Spleen (tissue), 11 donors: Measurements from ENCODE around the gene EFR3B. TPM values are rescaled to one million over a fixed set of nuclear protein-coding genes. Genes with fewer than 3 reads are reported as not detected.

Experiments
- DNase-seq: peaks from one replicate; pipeline ENCODE4 v3.0.0-alpha.2; 2020
- H3K27ac ChIP-seq, 8 donors: fragments of 200-600 bp; sonication (generic) in 7 of 8; 1 replicate in 4 of 8; 2 replicates in 4 of 8; pipeline versions ENCODE4 v1.5.0 to v1.8.0; 2016 to 2021; ENCODE audit warnings: inconsistent platforms in 4 of 8, mild to moderate bottlenecking in 4 of 8, moderate library complexity in 1 of 8
- H3K27me3 ChIP-seq, 7 donors: fragments of 200-600 bp; sonication (generic) in 6 of 7; replicated peaks in 1 of 7; 1 replicate in 4 of 7; 2 replicates in 3 of 7; pipeline versions ENCODE4 v1.5.0 to v1.8.0; 2016 to 2021; ENCODE audit warnings: inconsistent platforms in 3 of 7, mild to moderate bottlenecking in 1 of 7
- H3K36me3 ChIP-seq, 6 donors: fragments of 200-600 bp; sonication (generic) in 5 of 6; 1 replicate in 4 of 6; 2 replicates in 2 of 6; pipeline versions ENCODE4 v1.5.0 to v1.8.0; 2016 to 2021; ENCODE audit warnings: inconsistent platforms in 2 of 6
- H3K4me1 ChIP-seq, 6 donors: fragments of 200-600 bp; sonication (generic) in 5 of 6; 1 replicate in 3 of 6; 2 replicates in 3 of 6; pipeline versions ENCODE4 v1.5.0 to v1.8.0; 2016 to 2021; ENCODE audit warnings: inconsistent platforms in 3 of 6
- H3K4me3 ChIP-seq, 8 donors: fragments of 200-600 bp; sonication (generic) in 7 of 8; 1 replicate in 4 of 8; 2 replicates in 4 of 8; pipeline versions ENCODE4 v1.5.0 to v1.8.0; 2016 to 2021; ENCODE audit warnings: inconsistent platforms in 4 of 8, mild to moderate bottlenecking in 4 of 8, moderate library complexity in 2 of 8
- H3K9me3 ChIP-seq, 8 donors: fragments of 200-600 bp; sonication (generic) in 7 of 8; 1 replicate in 4 of 8; 2 replicates in 4 of 8; pipeline versions ENCODE4 v1.5.0 to v1.8.0; 2016 to 2021; ENCODE audit warnings: inconsistent platforms in 4 of 8
- POLR2A ChIP-seq, 3 donors: fragments of 450-650 bp; IDR thresholded peaks; one replicate each; pipeline ENCODE4 v1.5.1; 2017; ENCODE audit warnings: antibody characterized with exemption in 3 of 3, mild to moderate bottlenecking in 1 of 3
- POLR2AphosphoS5 ChIP-seq, 3 donors: sonication (generic); formaldehyde crosslinking; IDR thresholded peaks; one replicate each; pipeline ENCODE4 v1.5.1; 2017; ENCODE audit warnings: antibody characterized with exemption in 3 of 3
- WGBS, 5 donors: extraction: QIAGEN DNeasy Blood & Tissue Kit in 3 of 5; methylation state at CpG; one replicate each; pipeline versions ENCODE4 v1.1.5 to v1.1.7; 2013 to 2018; 5-methylcytosine and 5-hydroxymethylcytosine counted together
- intact Hi-C: fragments of 100-400 bp; cut with DNase I; formaldehyde crosslinking; loops from one replicate; pipeline ENCODE4 v1.15.0; 2023; ENCODE audit warnings: low total_unique reads
- polyA plus RNA-seq, 3 donors: library from polyadenylated mRNA; stranded (reverse); fragments of 200-250 nt; gene quantifications; one replicate each; pipeline ENCODE4 v1.2.1, GENCODE V29; 2013
- total RNA-seq, 7 donors: library from RNA; depleted of rRNA in 3 of 7; stranded (reverse); fragments of >200 nt in 3 of 7; fragmentation: NEBNext Ultra II Directional in 4 of 7; extraction: Animal tissue kit (Norgen Biotek cat#: 25700) in 4 of 7; gene quantifications; one replicate each; pipeline versions ENCODE4 v1.1.0 to v1.2.1, GENCODE V29; 2016 to 2021
- TF ChIP-seq, protein P1 (sequence below), 11 experiments: fragments of 200-600 bp in 7 of 11; fragments of 450-650 bp in 4 of 11; sonication (generic) in 4 of 11; IDR thresholded peaks in 8 of 11; conservative IDR thresholded peaks in 3 of 11; 1 replicate in 7 of 11; 2 replicates in 4 of 11; pipeline versions ENCODE4 v1.4.0 to v1.8.0; 2016 to 2021; ENCODE audit warnings: antibody characterized with exemption in 11 of 11, inconsistent platforms in 4 of 11, mild to moderate bottlenecking in 1 of 11
- donor health status: healthy with polysubstance abuse.
- donor health status: DM: no; HTN: no; CAD: no; lungs with moderate emphysema.
- donor health status: DM: no; HTN: no; CAD: no.
- donor health status: Bipolar disorder and iron deficiency.
- donor health status: healthy.
- donor health status: DM: no; HTN: no; CAD: no.
- donor health status: DM: yes; HTN: yes; CAD: no.

EFR3B gene
- total and polyA plus RNA-seq, 10 donors: 0.22 to 13.2 (median 8.2) TPM

DNA sequence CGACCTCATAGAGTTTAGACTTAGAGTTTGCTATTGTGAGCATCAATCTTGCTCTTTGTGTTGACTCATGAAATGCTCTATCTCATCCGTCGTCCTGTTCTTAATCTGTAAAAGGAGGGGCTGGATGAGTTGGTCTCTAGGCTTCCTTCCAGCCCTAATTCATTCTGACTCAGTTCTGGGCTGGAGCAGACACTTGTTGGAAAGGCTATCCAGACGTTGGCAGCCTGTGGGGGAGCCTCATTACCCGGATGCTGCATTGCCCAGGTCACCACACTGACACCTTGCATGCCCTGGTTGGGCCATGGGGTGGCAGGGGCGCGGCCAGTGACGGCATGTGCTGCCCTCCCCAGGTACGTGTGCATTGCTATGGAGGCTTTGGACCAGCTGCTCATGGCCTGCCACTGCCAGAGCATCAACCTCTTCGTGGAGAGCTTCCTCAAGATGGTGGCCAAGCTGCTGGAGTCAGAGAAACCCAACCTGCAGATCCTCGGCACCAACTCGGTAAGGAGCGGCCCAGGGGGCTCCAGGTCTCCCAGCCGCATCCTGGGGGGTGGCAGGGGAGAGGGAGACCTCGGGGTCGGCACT, 61.5 kb downstream of the EFR3B start:
- Histone ChIP-seq H3K36me3 (no peaks in the 10 kb centered on the region), H3K9me3 (no peaks in the 10 kb centered on the region), H3K4me3 (no peak overlapping the region), H3K27me3 (no peaks in the 10 kb centered on the region), H3K27ac (no peak overlapping the region), H3K4me1 (peaks cover 0 to 8% (median 2%) of the 10 kb centered on the region in 6 donors)
- DNase-seq: no peak
- TF ChIP-seq POLR2AphosphoS5 (IDR thresholded peaks at IDR 0.05) (no peak), POLR2A (IDR thresholded peaks at IDR 0.05) (no peak)
- TF ChIP-seq, protein P1, sequence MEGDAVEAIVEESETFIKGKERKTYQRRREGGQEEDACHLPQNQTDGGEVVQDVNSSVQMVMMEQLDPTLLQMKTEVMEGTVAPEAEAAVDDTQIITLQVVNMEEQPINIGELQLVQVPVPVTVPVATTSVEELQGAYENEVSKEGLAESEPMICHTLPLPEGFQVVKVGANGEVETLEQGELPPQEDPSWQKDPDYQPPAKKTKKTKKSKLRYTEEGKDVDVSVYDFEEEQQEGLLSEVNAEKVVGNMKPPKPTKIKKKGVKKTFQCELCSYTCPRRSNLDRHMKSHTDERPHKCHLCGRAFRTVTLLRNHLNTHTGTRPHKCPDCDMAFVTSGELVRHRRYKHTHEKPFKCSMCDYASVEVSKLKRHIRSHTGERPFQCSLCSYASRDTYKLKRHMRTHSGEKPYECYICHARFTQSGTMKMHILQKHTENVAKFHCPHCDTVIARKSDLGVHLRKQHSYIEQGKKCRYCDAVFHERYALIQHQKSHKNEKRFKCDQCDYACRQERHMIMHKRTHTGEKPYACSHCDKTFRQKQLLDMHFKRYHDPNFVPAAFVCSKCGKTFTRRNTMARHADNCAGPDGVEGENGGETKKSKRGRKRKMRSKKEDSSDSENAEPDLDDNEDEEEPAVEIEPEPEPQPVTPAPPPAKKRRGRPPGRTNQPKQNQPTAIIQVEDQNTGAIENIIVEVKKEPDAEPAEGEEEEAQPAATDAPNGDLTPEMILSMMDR (IDR thresholded peaks at IDR 0.05 in 8 of 11, conservative IDR thresholded peaks at IDR 0.05 in 3 of 11): no peak
- intact Hi-C loops: no loop called here
- WGBS, 5 donors: 78 to 95% (median 87%) methylated on average over 11 to 16 of the region's 16 CpGs

DNA sequence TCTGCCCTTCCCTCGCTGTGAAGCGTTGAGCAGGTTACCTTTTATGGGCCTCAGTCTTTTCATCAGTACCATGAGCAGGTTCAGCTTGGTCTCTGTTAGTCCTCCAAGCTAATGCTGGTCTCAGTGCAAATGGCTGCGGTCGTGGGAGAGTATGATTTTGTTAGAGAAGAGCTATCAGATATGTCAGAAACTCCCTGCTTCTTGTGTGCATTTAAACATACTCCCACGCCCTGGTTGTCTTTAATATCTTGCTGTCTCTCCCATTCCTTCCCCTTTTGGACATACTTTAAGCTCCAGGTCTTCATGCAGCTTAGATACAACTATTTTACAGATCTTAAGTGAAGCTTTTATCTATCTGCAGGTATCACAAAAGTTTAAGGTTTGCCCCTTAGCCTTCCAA, 62.9 kb downstream of the EFR3B start:
- Histone ChIP-seq H3K27me3 (no peaks in the 10 kb centered on the region), H3K27ac (no peak overlapping the region), H3K4me3 (no peak overlapping the region), H3K4me1 (no peaks in the 10 kb centered on the region), H3K36me3 (no peaks in the 10 kb centered on the region), H3K9me3 (no peaks in the 10 kb centered on the region)
- TF ChIP-seq, protein P1 (IDR thresholded peaks at IDR 0.05 in 8 of 11, conservative IDR thresholded peaks at IDR 0.05 in 3 of 11): no peak
- WGBS, 5 donors: 82 to 88% (median 85%) methylated on average over 5 of the region's 5 CpGs
- no peak for DNase-seq
- intact Hi-C loops: no loop called here

DNA sequence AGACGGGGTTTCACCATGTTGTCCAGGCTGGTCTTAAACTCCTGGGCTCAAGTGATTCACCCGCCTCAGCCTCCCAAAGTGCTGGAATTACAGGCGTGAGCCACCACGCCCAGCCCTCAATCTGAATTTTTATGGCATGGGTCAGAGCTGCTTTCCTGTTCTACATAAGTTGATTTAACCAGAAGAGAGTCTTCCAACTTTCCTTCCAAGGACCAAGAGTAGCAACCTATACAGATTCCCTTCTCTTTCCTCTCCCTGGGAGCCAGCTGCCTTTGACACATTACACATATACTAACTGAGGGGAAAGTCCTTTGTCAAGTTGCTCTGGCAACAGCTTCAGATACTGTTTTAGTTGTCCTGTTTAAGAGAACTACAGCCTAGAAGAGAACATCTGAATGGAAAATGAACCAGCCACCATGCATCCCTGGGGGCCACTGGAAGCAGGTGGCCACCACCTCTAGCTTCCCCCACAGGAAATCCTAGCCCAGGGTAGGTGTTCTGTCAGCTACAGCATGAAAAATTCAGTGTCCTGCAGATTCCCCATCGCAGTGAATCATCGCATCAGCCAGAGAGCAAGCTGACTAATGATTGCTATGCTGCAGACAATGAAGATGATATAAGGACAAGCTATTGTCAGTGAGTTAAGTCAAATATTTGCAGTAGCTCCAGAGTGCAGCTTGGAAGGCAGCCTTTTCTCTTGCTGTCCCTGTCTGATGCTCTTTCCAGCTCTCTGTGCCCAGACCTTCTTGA, 63.6 kb downstream of the EFR3B start:
- no peaks in the 10 kb centered on the region for H3K9me3 ChIP-seq
- no peak for TF ChIP-seq POLR2A (IDR thresholded peaks at IDR 0.05)
- TF ChIP-seq, protein P1 (IDR thresholded peaks at IDR 0.05 in 8 of 11, conservative IDR thresholded peaks at IDR 0.05 in 3 of 11): no peak
- TF ChIP-seq POLR2AphosphoS5 (IDR thresholded peaks at IDR 0.05): no peak

DNA sequence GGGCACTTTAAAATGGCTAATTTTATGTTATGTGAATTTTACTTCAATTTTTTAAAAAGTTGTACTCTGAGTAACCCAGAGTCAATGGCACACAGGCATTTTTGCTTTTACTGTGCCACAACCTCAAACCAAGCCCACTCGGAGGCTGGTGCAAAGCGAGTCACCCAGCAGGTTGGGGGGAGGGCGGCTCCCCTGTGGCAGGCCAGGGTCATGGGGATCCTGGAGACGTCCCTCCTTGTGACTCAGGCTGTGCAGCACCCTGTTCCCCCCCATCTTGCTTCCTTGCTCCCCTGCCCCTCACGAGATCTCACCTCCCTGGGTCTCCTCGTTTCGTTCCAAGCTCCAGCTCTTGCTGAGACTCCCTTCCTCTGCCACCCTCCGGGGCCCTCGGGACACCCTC, 67.9 kb downstream of the EFR3B start:
- Histone ChIP-seq H3K4me1 (peaks cover 0 to 8% (median 0%) of the 10 kb centered on the region in 6 donors), H3K36me3 (no peaks in the 10 kb centered on the region), H3K9me3 (no peaks in the 10 kb centered on the region), H3K27me3 (no peaks in the 10 kb centered on the region), H3K4me3 (no peak overlapping the region), H3K27ac (no peak overlapping the region)
- DNase-seq: no peak
- intact Hi-C loops: no loop called here
- WGBS, 5 donors: 81 to 89% (median 85%) methylated on average over 9 of the region's 9 CpGs
- no peak for TF ChIP-seq POLR2AphosphoS5 (IDR thresholded peaks at IDR 0.05)
- TF ChIP-seq POLR2A (IDR thresholded peaks at IDR 0.05): no peak
- TF ChIP-seq, protein P1 (IDR thresholded peaks at IDR 0.05 in 8 of 11, conservative IDR thresholded peaks at IDR 0.05 in 3 of 11): no peak

More for the DNA sequence above, 63.6 kb downstream of the EFR3B start:
- H3K27ac ChIP-seq: no peak overlapping the region
- intact Hi-C loops: no loop called here
- no peaks in the 10 kb centered on the region for H3K4me1 ChIP-seq
- DNase-seq: no peak
- H3K4me3 ChIP-seq: no peak overlapping the region
- no peaks in the 10 kb centered on the region for H3K36me3 ChIP-seq
- H3K27me3 ChIP-seq: no peaks in the 10 kb centered on the region
- WGBS, 5 donors: 79 to 87% (median 84%) methylated on average over 6 of the region's 6 CpGs
